ENCODE results near the gene TBCCD1.
"Not testable (repeated sequence)": the region's sequence is repeated elsewhere in the genome, so short reads cannot be mapped to it uniquely, and the experiment has no call there.

The TBCCD1 gene

GRCh38 chr3:186594591-186595113 is 27.5 kb upstream of the TBCCD1 start:
- DNase-seq (ENCODE audit: low read depth), result no peak

GRCh38 chr3:186593862-186594261 is 26.7 kb upstream of the TBCCD1 start:
- no peak for DNase-seq (ENCODE audit: low read depth)

- DNase-seq (ENCODE audit: low read depth), result no peak
Observed at GRCh38 chr3:186592682-186593081, 25.5 kb upstream of the TBCCD1 start.

- no peak for DNase-seq (ENCODE audit: low read depth)
Observed at GRCh38 chr3:186590580-186591295, 23.6 kb upstream of the TBCCD1 start.

- no peak for DNase-seq (ENCODE audit: low read depth)
Observed at GRCh38 chr3:186589856-186590579, 22.9 kb upstream of the TBCCD1 start.

- no peak for DNase-seq (ENCODE audit: low read depth)
Observed at GRCh38 chr3:186589121-186589520, 22.0 kb upstream of the TBCCD1 start.

- no peak for DNase-seq (ENCODE audit: low read depth)
Observed at GRCh38 chr3:186588632-186589031, 21.5 kb upstream of the TBCCD1 start.

- DNase-seq (ENCODE audit: low read depth), result no peak
Observed at GRCh38 chr3:186587183-186587582, 20.0 kb upstream of the TBCCD1 start.

GRCh38 chr3:186586245-186586644 is 19.1 kb upstream of the TBCCD1 start:
- DNase-seq (ENCODE audit: low read depth), result not testable (repeated sequence)

GRCh38 chr3:186583831-186584230 is 16.7 kb upstream of the TBCCD1 start:
- DNase-seq (ENCODE audit: low read depth), result no peak

- DNase-seq (ENCODE audit: low read depth), result no peak
Observed at GRCh38 chr3:186582541-186582940, 15.4 kb upstream of the TBCCD1 start.

- no peak for DNase-seq (ENCODE audit: low read depth)
Observed at GRCh38 chr3:186580785-186581184, 13.6 kb upstream of the TBCCD1 start.

- no peak for DNase-seq (ENCODE audit: low read depth)
Observed at GRCh38 chr3:186577521-186577920, 10.4 kb upstream of the TBCCD1 start.

GRCh38 chr3:186571644-186572013 is 4.5 kb upstream of the TBCCD1 start:
- DNase-seq (ENCODE audit: low read depth), result no peak

GRCh38 chr3:186570941-186571643 is 4.0 kb upstream of the TBCCD1 start:
- DNase-seq (ENCODE audit: low read depth), result no peak

- DNase-seq (ENCODE audit: low read depth), result peak; percentile 99
Observed at GRCh38 chr3:186570096-186570940, 3.2 kb upstream of the TBCCD1 start, which contains the start of gene DNAJB11. TSS of gene DNAJB11 (plus strand) at chr3:186570720. CDS start at chr3:186570898, 178 bp downstream.

- DNase-seq (ENCODE audit: low read depth), result no peak
Observed at GRCh38 chr3:186569779-186570095, 2.6 kb upstream of the TBCCD1 start.

- DNase-seq (ENCODE audit: low read depth), result not testable (repeated sequence)
Observed at GRCh38 chr3:186569361-186569760, 2.2 kb upstream of the TBCCD1 start.

GRCh38 chr3:186566772-186567071 is 417 bp downstream of the TBCCD1 start:
- no peak for DNase-seq (ENCODE audit: low read depth)

GRCh38 chr3:186564586-186564985 is 2.6 kb downstream of the TBCCD1 start:
- no peak for DNase-seq (ENCODE audit: low read depth)

GRCh38 chr3:186552408-186553031 is 14.6 kb downstream of the TBCCD1 start:
- no peak for DNase-seq (ENCODE audit: low read depth)

GRCh38 chr3:186551387-186551786 is 15.8 kb downstream of the TBCCD1 start:
- DNase-seq (ENCODE audit: low read depth), result no peak
